H1 (cell line): Measurements from ENCODE around the gene CRY1. TPM values are rescaled to one million over a fixed set of nuclear protein-coding genes. Genes with fewer than 3 reads are reported as not detected.

Source experiments
- BRCA1 ChIP-seq: IDR thresholded peaks from 2 replicates; pipeline ENCODE4 v1.6.1; 2012; ENCODE audit warnings: low read depth, low read length, improper control_type of control experiment
- CEBPB ChIP-seq: IDR thresholded peaks from 2 replicates; pipeline ENCODE4 v1.6.1; 2012; ENCODE audit warnings: low read depth, low read length
- RAD21 ChIP-seq, 2 experiments: IDR thresholded peaks in 1 of 2; conservative IDR thresholded peaks in 1 of 2; 2 replicates each; pipeline ENCODE4 v1.6.1; 2011; ENCODE audit warnings: low read depth in 2 of 2, low read length in 2 of 2, improper control_type of control experiment in 1 of 2, inconsistent platforms in 1 of 2, mild to moderate bottlenecking in 1 of 2, moderate library complexity in 1 of 2
- RFX5 ChIP-seq: IDR thresholded peaks from 2 replicates; pipeline ENCODE4 v1.6.1; 2011; ENCODE audit warnings: low read depth, low read length, improper control_type of control experiment, borderline replicate concordance
- RXRA ChIP-seq: IDR thresholded peaks from 2 replicates; pipeline ENCODE4 v1.6.1; 2011; ENCODE audit warnings: low read depth, mild to moderate bottlenecking, low read length, moderate library complexity; ENCODE audit not compliant: insufficient read depth
- SP4 ChIP-seq: IDR thresholded peaks from 2 replicates; pipeline ENCODE4 v1.6.1; 2012; ENCODE audit warnings: low read length, inconsistent platforms
- polyA plus RNA-seq, 7 experiments: library from polyadenylated mRNA; depleted of rRNA in 3 of 7; stranded (reverse) in 5 of 7; unstranded in 2 of 7; fragments of >200 nt in 5 of 7; fragments of 200-250 nt in 2 of 7; gene quantifications; 1 replicate in 5 of 7; 2 replicates in 1 of 7; 4 replicates in 1 of 7; pipeline versions ENCODE4 v1.2.1 to v1.2.3, GENCODE V29; 2011 to 2013; ENCODE audit warnings: missing spikeins in 2 of 7, mixed read lengths in 2 of 7
- total RNA-seq: library from RNA; stranded (reverse); fragmentation: NEBNext Ultra II Directional; extraction: Animal tissue kit (Norgen Biotek cat#: 25700); gene quantifications from 2 replicates; pipeline ENCODE4 v1.2.1, GENCODE V29; 2021
- TF ChIP-seq, protein P1 (sequence below): fragments of 300-600 bp; sonication (generic); IDR thresholded peaks from 2 replicates; pipeline ENCODE4 v1.7.1; 2012; ENCODE audit warnings: low read length, moderate library complexity, mild to moderate bottlenecking, inconsistent platforms; ENCODE audit not compliant: insufficient replicate concordance

Gene CRY1
- total and polyA plus RNA-seq, 2 of the 8 experiments (the other 6 are each of a cell fraction or from before 2014, with no cell fraction given) = 13.6 to 25.1 TPM

DNA sequence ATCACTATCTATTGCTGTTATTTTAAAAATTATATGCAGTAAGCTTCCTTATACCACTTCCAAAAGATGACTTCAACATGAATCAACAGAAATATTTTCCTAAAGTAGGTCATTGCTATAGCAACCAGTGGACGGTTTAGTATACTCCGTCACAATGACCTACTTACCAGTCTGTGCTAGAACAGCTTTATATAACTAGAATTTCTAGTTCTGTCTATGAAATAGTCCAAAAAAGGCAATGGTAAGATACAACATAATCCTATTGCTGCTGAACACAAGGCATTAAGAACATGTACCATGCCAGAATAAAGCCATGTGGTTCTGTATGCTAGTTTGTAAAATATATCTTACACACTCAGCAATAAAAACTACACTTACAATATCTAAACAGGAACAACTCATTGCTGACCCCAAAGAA lies 65.7 kb downstream of the CRY1 start (continued):
- TF ChIP-seq, protein P1, sequence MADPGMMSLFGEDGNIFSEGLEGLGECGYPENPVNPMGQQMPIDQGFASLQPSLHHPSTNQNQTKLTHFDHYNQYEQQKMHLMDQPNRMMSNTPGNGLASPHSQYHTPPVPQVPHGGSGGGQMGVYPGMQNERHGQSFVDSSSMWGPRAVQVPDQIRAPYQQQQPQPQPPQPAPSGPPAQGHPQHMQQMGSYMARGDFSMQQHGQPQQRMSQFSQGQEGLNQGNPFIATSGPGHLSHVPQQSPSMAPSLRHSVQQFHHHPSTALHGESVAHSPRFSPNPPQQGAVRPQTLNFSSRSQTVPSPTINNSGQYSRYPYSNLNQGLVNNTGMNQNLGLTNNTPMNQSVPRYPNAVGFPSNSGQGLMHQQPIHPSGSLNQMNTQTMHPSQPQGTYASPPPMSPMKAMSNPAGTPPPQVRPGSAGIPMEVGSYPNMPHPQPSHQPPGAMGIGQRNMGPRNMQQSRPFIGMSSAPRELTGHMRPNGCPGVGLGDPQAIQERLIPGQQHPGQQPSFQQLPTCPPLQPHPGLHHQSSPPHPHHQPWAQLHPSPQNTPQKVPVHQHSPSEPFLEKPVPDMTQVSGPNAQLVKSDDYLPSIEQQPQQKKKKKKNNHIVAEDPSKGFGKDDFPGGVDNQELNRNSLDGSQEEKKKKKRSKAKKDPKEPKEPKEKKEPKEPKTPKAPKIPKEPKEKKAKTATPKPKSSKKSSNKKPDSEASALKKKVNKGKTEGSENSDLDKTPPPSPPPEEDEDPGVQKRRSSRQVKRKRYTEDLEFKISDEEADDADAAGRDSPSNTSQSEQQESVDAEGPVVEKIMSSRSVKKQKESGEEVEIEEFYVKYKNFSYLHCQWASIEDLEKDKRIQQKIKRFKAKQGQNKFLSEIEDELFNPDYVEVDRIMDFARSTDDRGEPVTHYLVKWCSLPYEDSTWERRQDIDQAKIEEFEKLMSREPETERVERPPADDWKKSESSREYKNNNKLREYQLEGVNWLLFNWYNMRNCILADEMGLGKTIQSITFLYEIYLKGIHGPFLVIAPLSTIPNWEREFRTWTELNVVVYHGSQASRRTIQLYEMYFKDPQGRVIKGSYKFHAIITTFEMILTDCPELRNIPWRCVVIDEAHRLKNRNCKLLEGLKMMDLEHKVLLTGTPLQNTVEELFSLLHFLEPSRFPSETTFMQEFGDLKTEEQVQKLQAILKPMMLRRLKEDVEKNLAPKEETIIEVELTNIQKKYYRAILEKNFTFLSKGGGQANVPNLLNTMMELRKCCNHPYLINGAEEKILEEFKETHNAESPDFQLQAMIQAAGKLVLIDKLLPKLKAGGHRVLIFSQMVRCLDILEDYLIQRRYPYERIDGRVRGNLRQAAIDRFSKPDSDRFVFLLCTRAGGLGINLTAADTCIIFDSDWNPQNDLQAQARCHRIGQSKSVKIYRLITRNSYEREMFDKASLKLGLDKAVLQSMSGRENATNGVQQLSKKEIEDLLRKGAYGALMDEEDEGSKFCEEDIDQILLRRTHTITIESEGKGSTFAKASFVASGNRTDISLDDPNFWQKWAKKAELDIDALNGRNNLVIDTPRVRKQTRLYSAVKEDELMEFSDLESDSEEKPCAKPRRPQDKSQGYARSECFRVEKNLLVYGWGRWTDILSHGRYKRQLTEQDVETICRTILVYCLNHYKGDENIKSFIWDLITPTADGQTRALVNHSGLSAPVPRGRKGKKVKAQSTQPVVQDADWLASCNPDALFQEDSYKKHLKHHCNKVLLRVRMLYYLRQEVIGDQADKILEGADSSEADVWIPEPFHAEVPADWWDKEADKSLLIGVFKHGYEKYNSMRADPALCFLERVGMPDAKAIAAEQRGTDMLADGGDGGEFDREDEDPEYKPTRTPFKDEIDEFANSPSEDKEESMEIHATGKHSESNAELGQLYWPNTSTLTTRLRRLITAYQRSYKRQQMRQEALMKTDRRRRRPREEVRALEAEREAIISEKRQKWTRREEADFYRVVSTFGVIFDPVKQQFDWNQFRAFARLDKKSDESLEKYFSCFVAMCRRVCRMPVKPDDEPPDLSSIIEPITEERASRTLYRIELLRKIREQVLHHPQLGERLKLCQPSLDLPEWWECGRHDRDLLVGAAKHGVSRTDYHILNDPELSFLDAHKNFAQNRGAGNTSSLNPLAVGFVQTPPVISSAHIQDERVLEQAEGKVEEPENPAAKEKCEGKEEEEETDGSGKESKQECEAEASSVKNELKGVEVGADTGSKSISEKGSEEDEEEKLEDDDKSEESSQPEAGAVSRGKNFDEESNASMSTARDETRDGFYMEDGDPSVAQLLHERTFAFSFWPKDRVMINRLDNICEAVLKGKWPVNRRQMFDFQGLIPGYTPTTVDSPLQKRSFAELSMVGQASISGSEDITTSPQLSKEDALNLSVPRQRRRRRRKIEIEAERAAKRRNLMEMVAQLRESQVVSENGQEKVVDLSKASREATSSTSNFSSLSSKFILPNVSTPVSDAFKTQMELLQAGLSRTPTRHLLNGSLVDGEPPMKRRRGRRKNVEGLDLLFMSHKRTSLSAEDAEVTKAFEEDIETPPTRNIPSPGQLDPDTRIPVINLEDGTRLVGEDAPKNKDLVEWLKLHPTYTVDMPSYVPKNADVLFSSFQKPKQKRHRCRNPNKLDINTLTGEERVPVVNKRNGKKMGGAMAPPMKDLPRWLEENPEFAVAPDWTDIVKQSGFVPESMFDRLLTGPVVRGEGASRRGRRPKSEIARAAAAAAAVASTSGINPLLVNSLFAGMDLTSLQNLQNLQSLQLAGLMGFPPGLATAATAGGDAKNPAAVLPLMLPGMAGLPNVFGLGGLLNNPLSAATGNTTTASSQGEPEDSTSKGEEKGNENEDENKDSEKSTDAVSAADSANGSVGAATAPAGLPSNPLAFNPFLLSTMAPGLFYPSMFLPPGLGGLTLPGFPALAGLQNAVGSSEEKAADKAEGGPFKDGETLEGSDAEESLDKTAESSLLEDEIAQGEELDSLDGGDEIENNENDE = no peak
- TF ChIP-seq RAD21 (IDR thresholded peaks at IDR 0.05 in 1 of 2, conservative IDR thresholded peaks at IDR 0.05 in 1 of 2; ENCODE audit: low read depth in 2 of 2, low read length in 2 of 2) = no peak
- no peak for TF ChIP-seq SP4
- no peak for TF ChIP-seq RXRA
- no peak for TF ChIP-seq RFX5
- no peak for TF ChIP-seq CEBPB
- no peak for TF ChIP-seq BRCA1
